CD4-positive, alpha-beta T cell treated with Interleukin-12 subunit alpha and Interleukin-12 subunit beta, for 1 hour (primary cell): ENCODE results near the gene INPP5A.

ENCODE experiments used
- DNase-seq: peaks from one replicate; pipeline ENCODE4 v3.0.0-alpha.2; 2020

The INPP5A gene

GRCh38 chr10:132681858-132682755 is 144.5 kb downstream of the INPP5A start:
- no peak for DNase-seq

- peak; percentile 24 for DNase-seq
Observed at GRCh38 chr10:132684164-132684891, 146.7 kb downstream of the INPP5A start.

GRCh38 chr10:132685101-132685891 is 147.7 kb downstream of the INPP5A start:
- DNase-seq: no peak

- DNase-seq: no peak
Observed at GRCh38 chr10:132685921-132686680, 148.5 kb downstream of the INPP5A start.

- no peak for DNase-seq
Observed at GRCh38 chr10:132687181-132687892, 149.8 kb downstream of the INPP5A start.

GRCh38 chr10:132687893-132688579 is 150.4 kb downstream of the INPP5A start:
- DNase-seq: no peak

GRCh38 chr10:132688580-132689420 is 151.2 kb downstream of the INPP5A start:
- no peak for DNase-seq

- DNase-seq: no peak
Observed at GRCh38 chr10:132689721-132690360, 152.3 kb downstream of the INPP5A start.

GRCh38 chr10:132690401-132690800 is 152.8 kb downstream of the INPP5A start:
- DNase-seq: no peak

GRCh38 chr10:132690821-132691610 is 153.4 kb downstream of the INPP5A start:
- DNase-seq: no peak

GRCh38 chr10:132691711-132692153 is 154.1 kb downstream of the INPP5A start:
- DNase-seq: no peak

- DNase-seq: no peak
Observed at GRCh38 chr10:132692311-132692710, 154.7 kb downstream of the INPP5A start.

GRCh38 chr10:132693676-132694075 is 156.1 kb downstream of the INPP5A start:
- no peak for DNase-seq

- DNase-seq: no peak
Observed at GRCh38 chr10:132696204-132696603, 158.6 kb downstream of the INPP5A start.

- no peak for DNase-seq
Observed at GRCh38 chr10:132696728-132697577, 159.4 kb downstream of the INPP5A start.

- DNase-seq: no peak
Observed at GRCh38 chr10:132697578-132698200, 160.1 kb downstream of the INPP5A start.

GRCh38 chr10:132698211-132698751 is 160.7 kb downstream of the INPP5A start:
- DNase-seq: no peak
